HUES6 (cell line): ENCODE data around the gene ACSF3.

Experiments used
- H3K27ac ChIP-seq: 2 replicates; pipeline ENCODE4 v1.7.0; 2013; ENCODE audit warnings: low read depth, mild to moderate bottlenecking, low read length, inconsistent platforms
- H3K27me3 ChIP-seq: 2 replicates; pipeline ENCODE4 v1.6.1; 2013; ENCODE audit warnings: low read length; ENCODE audit not compliant: control insufficient read depth, insufficient read depth
- H3K36me3 ChIP-seq: 2 replicates; pipeline ENCODE4 v1.6.1; 2013; ENCODE audit warnings: low read length; ENCODE audit not compliant: control insufficient read depth, insufficient read depth
- H3K4me1 ChIP-seq: 2 replicates; pipeline ENCODE4 v1.6.1; 2013; ENCODE audit warnings: low read length; ENCODE audit not compliant: control insufficient read depth, insufficient read depth
- H3K4me3 ChIP-seq: 2 replicates; pipeline ENCODE4 v1.5.1; 2013; ENCODE audit warnings: low read depth, low read length
- H3K9ac ChIP-seq: one replicate; pipeline ENCODE4 v1.6.1; 2013; ENCODE audit warnings: mild to moderate bottlenecking, low read length
- H3K9me3 ChIP-seq: 2 replicates; pipeline ENCODE4 v1.6.1; 2013; ENCODE audit warnings: low read depth, low read length; ENCODE audit not compliant: control insufficient read depth, insufficient read depth

ACSF3 gene

DNA sequence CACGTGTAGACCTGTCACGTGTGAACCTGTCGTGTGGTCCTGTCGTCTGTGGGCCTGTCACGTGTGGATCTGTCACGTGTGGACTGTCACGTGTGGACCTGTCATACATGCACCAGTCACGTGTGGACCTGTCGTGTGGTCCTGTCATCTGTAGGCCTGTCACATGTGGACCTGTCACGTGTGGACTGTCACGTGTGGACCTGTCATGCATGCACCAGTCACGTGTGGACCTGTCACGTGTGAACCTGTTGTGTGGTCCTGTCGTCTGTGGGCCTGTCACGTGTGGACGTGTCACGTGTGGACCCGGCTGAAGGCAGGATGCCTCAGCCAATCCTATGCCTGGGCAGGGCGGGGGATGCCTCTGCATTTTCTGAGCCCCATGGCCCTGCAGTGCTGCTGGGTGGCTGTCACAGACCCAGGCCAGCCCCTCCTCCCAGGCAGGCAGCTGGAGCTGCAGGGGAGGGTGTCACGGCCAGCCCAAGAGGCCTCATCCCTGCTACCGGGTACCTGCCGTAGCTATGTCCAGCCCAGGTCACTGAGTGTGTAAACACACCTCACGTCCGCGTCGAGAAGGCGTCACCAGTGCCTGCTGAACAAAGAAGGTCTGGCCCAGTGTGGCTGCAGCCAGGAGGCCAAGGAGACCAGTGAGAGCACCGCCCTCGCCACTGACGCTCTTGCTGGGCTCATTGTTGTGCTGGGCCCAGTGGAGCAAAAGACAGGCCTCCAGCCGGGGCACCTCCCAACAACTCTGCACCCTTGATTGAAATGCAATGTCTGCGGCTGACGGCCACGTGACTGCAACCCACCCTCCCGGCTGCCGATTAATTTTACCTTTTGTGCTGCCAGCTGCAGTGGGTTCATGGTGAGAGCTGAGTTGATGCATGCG, 18.6 kb upstream of the ACSF3 start:
- Histone ChIP-seq H3K4me3 (no peak overlapping the region), H3K27me3 (no peaks in the 10 kb centered on the region; the same call in 1 of the 2 replicates), H3K27ac (no peak overlapping the region), H3K9me3 (peaks cover 28% of the 10 kb centered on the region), H3K9ac (no peak overlapping the region), H3K4me1 (no peaks in the 10 kb centered on the region), H3K36me3 (no peaks in the 10 kb centered on the region)

- Histone ChIP-seq H3K4me1 (no peaks in the 10 kb centered on the region), H3K4me3 (no peak overlapping the region), H3K9ac (no peak overlapping the region), H3K27me3 (no peaks in the 10 kb centered on the region; the same call in 1 of the 2 replicates), H3K9me3 (peaks cover 28% of the 10 kb centered on the region), H3K36me3 (no peaks in the 10 kb centered on the region), H3K27ac (no peak overlapping the region)
Observed at GRCh38 chr16:89076159-89076558, 17.5 kb upstream of the ACSF3 start.

- Histone ChIP-seq H3K4me1 (no peaks in the 10 kb centered on the region), H3K9me3 (peaks cover 28% of the 10 kb centered on the region)
Observed at GRCh38 chr16:89077076-89077475, 16.6 kb upstream of the ACSF3 start.

DNA sequence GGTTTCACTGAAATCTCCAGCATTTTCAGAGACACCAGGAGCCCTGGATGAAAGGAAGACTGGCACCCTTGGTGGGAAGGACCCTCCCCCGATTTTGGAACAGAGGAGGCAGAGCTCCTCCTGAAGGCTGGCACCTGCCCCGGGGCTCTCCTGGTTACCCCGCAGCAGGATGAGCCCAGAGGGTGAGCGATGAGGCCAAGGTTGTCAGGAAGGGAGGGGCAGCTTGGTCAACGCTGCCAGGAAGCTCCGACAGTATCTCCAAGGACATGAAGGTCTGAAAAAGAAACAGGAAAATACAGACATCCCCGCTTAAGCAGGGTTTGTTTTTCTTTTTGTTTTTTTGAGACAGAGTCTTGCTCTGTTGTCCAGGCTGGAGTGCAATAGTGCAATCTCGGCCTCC, 15.5 kb upstream of the ACSF3 start:
- Histone ChIP-seq H3K9ac (no peak overlapping the region), H3K27me3 (no peaks in the 10 kb centered on the region), H3K4me1 (no peaks in the 10 kb centered on the region), H3K27ac (no peak overlapping the region), H3K36me3 (no peaks in the 10 kb centered on the region), H3K9me3 (peaks cover 28% of the 10 kb centered on the region), H3K4me3 (no peak overlapping the region)

More at GRCh38 chr16:89077076-89077475, 16.6 kb upstream of the ACSF3 start:
- Histone ChIP-seq H3K4me3 (no peak overlapping the region), H3K27me3 (no peaks in the 10 kb centered on the region), H3K9ac (no peak overlapping the region), H3K36me3 (no peaks in the 10 kb centered on the region), H3K27ac (no peak overlapping the region)

DNA sequence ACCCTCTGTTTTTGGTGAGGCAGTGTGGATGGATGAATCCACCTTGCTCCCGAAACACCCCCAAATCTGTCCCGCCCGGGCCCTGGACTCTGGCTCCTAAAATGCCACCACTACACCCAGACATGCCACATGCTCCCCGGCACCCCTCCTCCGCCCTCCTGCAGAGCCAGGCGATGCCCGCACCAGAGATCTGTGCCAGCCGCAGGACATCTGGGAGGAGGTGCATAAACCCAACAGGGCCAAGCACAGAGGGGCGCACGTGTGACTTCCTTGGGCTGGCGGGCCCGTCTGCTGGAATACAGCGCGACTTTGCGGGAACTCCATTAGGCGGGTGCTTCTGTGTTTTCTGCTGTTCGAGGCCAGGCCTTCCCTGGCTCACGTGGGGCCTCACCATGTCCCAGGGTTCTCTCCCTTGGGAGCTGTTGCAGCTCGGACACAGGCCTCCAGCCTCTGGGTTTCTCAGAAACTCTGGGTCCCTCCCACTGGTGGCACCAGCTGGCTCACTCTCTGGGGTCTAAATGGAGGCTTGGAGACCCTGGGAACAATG, 14.1 kb upstream of the ACSF3 start:
- H3K4me3 ChIP-seq, result no peak overlapping the region
- H3K27ac ChIP-seq, result no peak overlapping the region
- H3K9ac ChIP-seq, result no peak overlapping the region
- H3K4me1 ChIP-seq, result no peaks in the 10 kb centered on the region
- H3K9me3 ChIP-seq, result peaks cover 19% of the 10 kb centered on the region
- H3K36me3 ChIP-seq, result no peaks in the 10 kb centered on the region
- no peaks in the 10 kb centered on the region for H3K27me3 ChIP-seq

GRCh38 chr16:89080196-89080853, 13.3 kb upstream of the ACSF3 start:
- H3K4me3 ChIP-seq, result no peak overlapping the region
- H3K36me3 ChIP-seq, result no peaks in the 10 kb centered on the region
- no peak overlapping the region for H3K9ac ChIP-seq
- peaks cover 11% of the 10 kb centered on the region; the same call in 1 of the 2 replicates for H3K9me3 ChIP-seq
- H3K27ac ChIP-seq, result no peak overlapping the region
- H3K27me3 ChIP-seq, result no peaks in the 10 kb centered on the region; the same call in 1 of the 2 replicates
- H3K4me1 ChIP-seq, result no peaks in the 10 kb centered on the region

DNA sequence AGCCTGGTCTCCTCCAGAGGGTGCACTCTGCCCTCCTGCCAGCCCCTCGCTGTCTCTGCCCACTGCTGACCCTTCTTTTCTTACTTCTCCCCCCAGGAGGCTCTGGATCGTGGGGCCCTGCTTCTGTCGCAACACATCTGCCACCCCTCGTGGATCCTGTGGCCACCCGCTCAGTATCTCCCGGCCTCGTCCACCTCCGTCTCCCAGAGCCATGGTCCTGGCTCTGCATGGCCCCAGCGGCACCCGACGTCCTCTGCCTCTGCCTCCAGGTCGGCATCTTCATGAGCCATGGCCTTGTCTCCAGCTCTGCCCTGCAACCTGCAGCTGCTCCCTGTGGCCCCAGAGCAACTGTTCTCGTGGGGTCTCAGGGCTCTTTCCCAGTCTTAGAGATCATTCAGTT, 12.1 kb upstream of the ACSF3 start:
- Histone ChIP-seq H3K4me1 (no peaks in the 10 kb centered on the region), H3K9me3 (no peaks in the 10 kb centered on the region; the same call in 1 of the 2 replicates), H3K27ac (no peak overlapping the region), H3K9ac (no peak overlapping the region), H3K4me3 (no peak overlapping the region), H3K36me3 (no peaks in the 10 kb centered on the region), H3K27me3 (peaks cover 11% of the 10 kb centered on the region; the same call in 1 of the 2 replicates)

DNA sequence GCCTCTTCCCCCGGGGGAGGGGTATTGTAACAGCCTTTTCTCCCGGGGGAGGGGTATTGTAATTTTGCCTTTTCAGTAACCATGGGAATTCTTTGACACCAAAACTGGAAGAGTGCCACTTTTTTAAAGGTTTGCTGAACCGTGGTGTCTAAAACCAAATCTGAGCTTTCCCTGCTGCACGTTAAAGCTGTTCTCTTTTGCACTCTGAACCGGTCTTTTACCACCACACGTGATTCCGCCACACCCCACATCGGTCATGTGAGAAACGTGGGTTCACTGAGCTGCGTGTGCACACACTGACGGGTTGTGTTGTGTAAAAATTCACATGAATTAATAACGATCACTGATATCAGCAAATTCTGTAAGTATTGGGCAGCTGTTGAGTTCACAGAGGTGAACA, 9.2 kb upstream of the ACSF3 start:
- Histone ChIP-seq H3K4me3 (no peak overlapping the region), H3K9me3 (no peaks in the 10 kb centered on the region), H3K27ac (no peak overlapping the region), H3K36me3 (no peaks in the 10 kb centered on the region), H3K4me1 (no peaks in the 10 kb centered on the region), H3K9ac (no peak overlapping the region), H3K27me3 (peaks cover 30% of the 10 kb centered on the region; the same call in 1 of the 2 replicates)

DNA sequence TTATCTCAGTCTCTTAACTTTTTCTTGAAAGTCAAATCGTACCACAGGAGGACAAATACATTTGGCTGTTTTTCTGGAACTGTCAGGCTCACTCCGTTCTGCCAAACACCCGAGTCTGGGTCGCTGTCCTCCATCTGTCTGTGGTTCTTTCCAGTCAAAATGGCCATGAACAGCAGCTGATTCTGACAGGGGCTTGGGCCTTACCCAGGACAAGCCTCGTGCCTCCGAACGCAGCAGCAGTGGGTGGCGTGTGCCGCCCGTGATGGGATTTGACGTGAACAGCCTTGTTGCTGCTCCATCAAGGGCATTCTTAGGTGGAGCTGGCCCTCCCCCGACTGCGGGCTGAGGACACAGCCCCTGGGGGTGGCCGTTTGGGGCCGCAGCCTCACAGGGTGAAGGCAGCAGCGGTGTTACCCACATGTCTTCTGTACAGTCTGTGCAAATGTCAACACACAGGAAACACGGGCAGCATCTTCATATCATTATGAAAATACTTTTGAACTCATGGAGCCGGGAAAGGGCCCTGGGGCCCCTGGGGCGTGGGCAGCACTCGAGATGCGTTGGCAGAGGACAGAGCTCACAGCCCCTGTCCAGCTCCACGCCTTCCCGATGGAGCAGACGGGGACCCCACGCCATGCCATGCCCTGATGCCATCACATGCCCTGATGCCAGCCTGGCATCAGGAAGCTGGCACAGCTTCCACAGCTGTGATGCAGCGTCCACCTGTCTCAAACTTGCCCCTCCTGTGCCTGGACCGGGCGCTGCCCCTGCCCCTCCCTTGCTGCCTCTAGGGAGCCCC, 8.6 kb upstream of the ACSF3 start:
- no peak overlapping the region for H3K9ac ChIP-seq
- no peaks in the 10 kb centered on the region for H3K9me3 ChIP-seq
- H3K4me3 ChIP-seq, result no peak overlapping the region
- peaks cover 36% of the 10 kb centered on the region; the same call in 1 of the 2 replicates for H3K27me3 ChIP-seq
- no peaks in the 10 kb centered on the region for H3K36me3 ChIP-seq
- no peak overlapping the region for H3K27ac ChIP-seq
- H3K4me1 ChIP-seq, result no peaks in the 10 kb centered on the region

- H3K27ac ChIP-seq, result no peak overlapping the region
- H3K36me3 ChIP-seq, result no peaks in the 10 kb centered on the region
- H3K4me1 ChIP-seq, result no peaks in the 10 kb centered on the region
- H3K9me3 ChIP-seq, result no peaks in the 10 kb centered on the region
- H3K27me3 ChIP-seq, result peaks cover 43% of the 10 kb centered on the region
- no peak overlapping the region for H3K4me3 ChIP-seq
- H3K9ac ChIP-seq, result no peak overlapping the region
Observed at GRCh38 chr16:89085755-89086154, 7.9 kb upstream of the ACSF3 start.
